Measurements from ENCODE around the gene SNCB.

DNA sequence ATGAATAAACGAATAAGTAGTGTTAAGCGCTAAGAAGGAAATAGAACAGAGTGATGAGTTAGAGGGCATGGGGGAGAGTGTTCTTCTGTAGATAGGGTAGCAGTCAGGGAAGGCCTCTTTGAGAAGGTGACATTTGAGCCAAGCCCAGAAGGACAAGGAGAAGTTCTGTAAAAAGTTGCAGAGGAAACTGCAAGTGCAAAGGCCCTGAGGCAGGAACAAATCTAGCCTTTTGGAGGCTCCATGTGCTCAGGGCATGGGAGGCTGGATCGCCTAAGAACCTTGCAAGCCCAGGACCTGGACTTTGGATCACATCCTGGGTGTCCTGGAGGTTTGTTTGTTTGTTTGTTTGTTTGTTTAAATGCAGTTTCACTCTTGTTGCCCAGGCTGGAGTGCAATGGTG, 8.1 kb upstream of the SNCB start:
- no peak for TF ChIP-seq CEBPB (IDR thresholded peaks at IDR 0.05; ENCODE audit: low read depth, low read length)
- TF ChIP-seq, protein P1, sequence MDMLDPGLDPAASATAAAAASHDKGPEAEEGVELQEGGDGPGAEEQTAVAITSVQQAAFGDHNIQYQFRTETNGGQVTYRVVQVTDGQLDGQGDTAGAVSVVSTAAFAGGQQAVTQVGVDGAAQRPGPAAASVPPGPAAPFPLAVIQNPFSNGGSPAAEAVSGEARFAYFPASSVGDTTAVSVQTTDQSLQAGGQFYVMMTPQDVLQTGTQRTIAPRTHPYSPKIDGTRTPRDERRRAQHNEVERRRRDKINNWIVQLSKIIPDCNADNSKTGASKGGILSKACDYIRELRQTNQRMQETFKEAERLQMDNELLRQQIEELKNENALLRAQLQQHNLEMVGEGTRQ (IDR thresholded peaks at IDR 0.05; ENCODE audit: low read depth, low read length): no peak
- TF ChIP-seq RFX5 (IDR thresholded peaks at IDR 0.05; ENCODE audit: low read depth, low read length): no peak
- no peak for TF ChIP-seq POLR2A (IDR thresholded peaks at IDR 0.05; ENCODE audit: low read depth, low read length)
- TF ChIP-seq CTCF (conservative IDR thresholded peaks at IDR 0.05; ENCODE audit: low read depth, low read length): no peak
- no peak for TF ChIP-seq FOS (IDR thresholded peaks at IDR 0.05; ENCODE audit: low read depth, low read length)
- TF ChIP-seq RAD21 (IDR thresholded peaks at IDR 0.05; ENCODE audit: low read length): no peak
- no peak for TF ChIP-seq NFE2L2 (IDR thresholded peaks at IDR 0.05; ENCODE audit: low read depth, low read length)
- TF ChIP-seq MAFK (IDR thresholded peaks at IDR 0.05; ENCODE audit: low read depth, low read length): no peak
- TF ChIP-seq MAZ (IDR thresholded peaks at IDR 0.05; ENCODE audit: borderline replicate concordance, low read depth, low read length): no peak
- no peak for TF ChIP-seq MXI1 (IDR thresholded peaks at IDR 0.05; ENCODE audit: borderline replicate concordance, low read depth, low read length)
- no peak for TF ChIP-seq RCOR1 (IDR thresholded peaks at IDR 0.05; ENCODE audit: insufficient replicate concordance, low read length)
- no peak for TF ChIP-seq SMC3 (IDR thresholded peaks at IDR 0.05; ENCODE audit: low read depth, low read length)
- TF ChIP-seq, protein P2, sequence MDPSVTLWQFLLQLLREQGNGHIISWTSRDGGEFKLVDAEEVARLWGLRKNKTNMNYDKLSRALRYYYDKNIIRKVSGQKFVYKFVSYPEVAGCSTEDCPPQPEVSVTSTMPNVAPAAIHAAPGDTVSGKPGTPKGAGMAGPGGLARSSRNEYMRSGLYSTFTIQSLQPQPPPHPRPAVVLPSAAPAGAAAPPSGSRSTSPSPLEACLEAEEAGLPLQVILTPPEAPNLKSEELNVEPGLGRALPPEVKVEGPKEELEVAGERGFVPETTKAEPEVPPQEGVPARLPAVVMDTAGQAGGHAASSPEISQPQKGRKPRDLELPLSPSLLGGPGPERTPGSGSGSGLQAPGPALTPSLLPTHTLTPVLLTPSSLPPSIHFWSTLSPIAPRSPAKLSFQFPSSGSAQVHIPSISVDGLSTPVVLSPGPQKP (IDR thresholded peaks at IDR 0.05; ENCODE audit: borderline replicate concordance, low read depth, low read length): no peak

Data from IMR-90 (cell line).